Activated T-cell treated with anti-CD3 and anti-CD28 coated beads, Interleukin-2, amount 50 U/mL, for 4 hours (primary cell): ENCODE results near the gene ZNF26. TPM values are rescaled to one million over a fixed set of nuclear protein-coding genes. Genes with fewer than 3 reads are reported as not detected.
"Not testable (repeated sequence)": the region's sequence is repeated elsewhere in the genome, so short reads cannot be mapped to it uniquely, and the experiment has no call there.

ENCODE experiments used
- ATAC-seq, 2 donors: fragments of 200-7000 bp; cut with Tn5 transposase; one replicate each; pipeline ENCODE4 v1.10.0; 2021
- DNase-seq: peaks from one replicate; pipeline ENCODE4 v3.0.0-alpha.2; 2020
- H3K27me3 Mint-ChIP-seq: one replicate; pipeline ENCODE4 v1.8.0; 2021; ENCODE audit warnings: low read depth, mixed read lengths
- H3K36me3 Mint-ChIP-seq: one replicate; pipeline ENCODE4 v1.8.0; 2022; ENCODE audit warnings: mixed read lengths; ENCODE audit not compliant: insufficient read depth
- H3K4me1 Mint-ChIP-seq: one replicate; pipeline ENCODE4 v1.8.0; 2021; ENCODE audit warnings: low read depth, mixed read lengths
- H3K4me3 Mint-ChIP-seq: one replicate; pipeline ENCODE4 v1.8.0; 2021; ENCODE audit warnings: mild to moderate bottlenecking, moderate library complexity, mixed read lengths
- H3K9me3 Mint-ChIP-seq: one replicate; pipeline ENCODE4 v1.8.0; 2021; ENCODE audit warnings: mixed read lengths
- total RNA-seq, 3 donors: library from RNA; stranded (reverse); gene quantifications; one replicate each; pipeline ENCODE4 v1.2.1, GENCODE V29; 2021

ZNF26 gene
- total RNA-seq = 10 to 100 TPM; 19.4 to 30.2 (median 24.0) TPM

GRCh38 chr12:132986001-132986884 is at the start of gene ZNF26:
Gene ZNF26 (plus strand): TSS chr12:132986367. CDS start chr12:132986841, 474 bp downstream.
- Mint-ChIP-seq H3K27me3 (no peaks in the 10 kb centered on the region), H3K9me3 (peaks cover 20% of the 10 kb centered on the region), H3K36me3 (peaks cover 30% of the 10 kb centered on the region), H3K4me1 (peaks cover 33% of the 10 kb centered on the region), H3K4me3 (peak within 1 kb of the TSS; percentile 85)
- DNase-seq (peak; percentile 81), ATAC-seq (peak; percentile 98)

DNA sequence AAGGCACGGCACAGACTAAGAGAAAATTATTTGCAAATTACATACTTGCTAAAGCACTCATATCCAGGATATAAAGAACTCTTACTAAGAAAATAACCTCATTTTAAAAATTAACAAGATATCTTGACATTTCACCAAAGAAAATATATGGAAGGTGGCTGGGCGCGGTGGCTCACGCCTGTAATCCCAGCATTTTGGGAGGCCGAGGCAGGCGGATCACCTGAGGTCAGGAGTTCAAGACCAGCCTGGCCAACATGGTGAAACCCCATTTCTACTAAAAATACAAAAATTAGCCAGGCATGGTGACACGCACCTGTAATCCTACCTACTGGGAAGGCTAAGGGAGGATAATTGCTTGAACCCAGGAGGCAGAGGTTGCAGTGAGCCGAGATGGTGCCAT is 49.2 kb upstream of the ZNF26 start:
- not testable (repeated sequence) for H3K27me3 Mint-ChIP-seq, ATAC-seq, DNase-seq, H3K4me1 Mint-ChIP-seq, H3K4me3 Mint-ChIP-seq
- Mint-ChIP-seq H3K36me3 (peaks cover 35% of the 10 kb centered on the region), H3K9me3 (peaks cover 49% of the 10 kb centered on the region)

DNA sequence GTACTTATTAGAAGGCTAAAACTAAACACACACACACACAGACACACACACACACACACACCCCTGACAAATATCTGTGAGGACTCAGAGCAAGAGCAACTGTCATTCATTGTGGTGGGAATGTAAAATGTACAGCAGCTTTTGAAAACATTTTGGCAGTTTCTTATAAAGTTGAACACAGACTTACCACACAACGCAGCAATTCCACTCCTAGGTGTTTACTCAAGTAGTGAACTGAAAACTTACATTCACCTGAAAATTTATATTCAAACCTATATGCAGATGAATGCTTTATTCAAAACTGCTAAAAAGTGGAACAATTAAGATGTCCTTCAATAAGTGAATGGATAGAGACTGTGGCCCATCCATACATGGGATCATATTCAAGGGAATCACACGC is 48.7 kb upstream of the ZNF26 start:
- DNase-seq = no peak
- Mint-ChIP-seq H3K4me1 (no peaks in the 10 kb centered on the region), H3K36me3 (peaks cover 36% of the 10 kb centered on the region), H3K9me3 (peaks cover 47% of the 10 kb centered on the region), H3K27me3 (no peaks in the 10 kb centered on the region), H3K4me3 (no peak overlapping the region)
- ATAC-seq = no peak

DNA sequence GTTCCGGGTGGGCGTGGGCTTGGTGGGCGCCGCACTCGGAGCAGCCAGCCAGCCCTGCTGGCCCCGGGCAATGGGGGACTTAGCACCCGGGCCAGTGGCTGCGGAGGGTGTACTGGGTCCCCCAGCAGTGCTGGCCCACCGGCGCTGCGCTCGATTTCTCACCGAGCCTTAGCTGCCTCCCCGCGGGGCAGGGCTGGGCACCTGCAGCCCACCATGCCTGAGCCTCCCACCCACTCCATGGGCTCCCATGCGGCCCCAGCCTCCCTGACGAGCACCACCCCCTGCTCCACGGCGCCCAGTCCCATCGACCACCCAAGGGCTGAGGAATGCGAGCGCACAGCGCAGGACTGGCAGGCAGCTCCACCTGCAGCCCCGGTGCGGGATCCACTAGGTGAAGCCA is 47.4 kb upstream of the ZNF26 start:
- peaks cover 36% of the 10 kb centered on the region for H3K36me3 Mint-ChIP-seq
- DNase-seq, H3K27me3 Mint-ChIP-seq, H3K4me1 Mint-ChIP-seq, ATAC-seq, H3K4me3 Mint-ChIP-seq: not testable (repeated sequence)
- peaks cover 46% of the 10 kb centered on the region for H3K9me3 Mint-ChIP-seq

DNA sequence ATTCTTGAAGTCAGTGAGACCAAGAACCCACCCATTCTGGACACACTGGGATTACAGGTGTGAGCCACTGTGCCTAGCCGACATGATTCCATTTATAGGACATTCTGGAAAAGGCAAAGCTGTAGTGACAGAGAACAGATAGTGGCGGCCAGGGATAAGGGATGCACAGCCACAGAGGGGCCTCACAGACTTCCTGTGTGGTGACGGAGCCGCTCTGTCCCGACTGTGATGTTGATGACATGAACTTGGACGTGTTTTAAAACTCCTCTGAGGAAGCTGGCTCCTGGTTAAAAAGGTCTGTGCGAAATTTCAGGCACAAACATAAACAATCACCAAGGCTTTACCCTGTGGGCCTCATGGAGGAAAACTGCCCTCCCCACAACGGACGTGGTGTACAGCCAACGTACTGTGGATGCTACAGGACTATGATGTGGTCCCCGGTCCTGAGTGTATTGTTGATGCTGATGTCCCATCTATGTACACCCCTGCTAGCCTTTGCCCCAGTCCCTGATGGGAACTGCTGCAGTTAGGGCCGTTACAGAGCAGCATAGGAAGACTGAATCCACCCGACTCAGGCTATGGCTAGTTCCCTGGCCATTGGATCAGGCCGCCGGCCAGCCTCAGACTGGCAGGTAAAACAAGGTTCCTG is 46.0 kb upstream of the ZNF26 start:
- no peak overlapping the region for H3K4me3 Mint-ChIP-seq
- H3K27me3 Mint-ChIP-seq = no peaks in the 10 kb centered on the region
- no peak for ATAC-seq
- peaks cover 38% of the 10 kb centered on the region for H3K9me3 Mint-ChIP-seq
- DNase-seq = no peak
- peaks cover 42% of the 10 kb centered on the region for H3K36me3 Mint-ChIP-seq
- H3K4me1 Mint-ChIP-seq = no peaks in the 10 kb centered on the region

DNA sequence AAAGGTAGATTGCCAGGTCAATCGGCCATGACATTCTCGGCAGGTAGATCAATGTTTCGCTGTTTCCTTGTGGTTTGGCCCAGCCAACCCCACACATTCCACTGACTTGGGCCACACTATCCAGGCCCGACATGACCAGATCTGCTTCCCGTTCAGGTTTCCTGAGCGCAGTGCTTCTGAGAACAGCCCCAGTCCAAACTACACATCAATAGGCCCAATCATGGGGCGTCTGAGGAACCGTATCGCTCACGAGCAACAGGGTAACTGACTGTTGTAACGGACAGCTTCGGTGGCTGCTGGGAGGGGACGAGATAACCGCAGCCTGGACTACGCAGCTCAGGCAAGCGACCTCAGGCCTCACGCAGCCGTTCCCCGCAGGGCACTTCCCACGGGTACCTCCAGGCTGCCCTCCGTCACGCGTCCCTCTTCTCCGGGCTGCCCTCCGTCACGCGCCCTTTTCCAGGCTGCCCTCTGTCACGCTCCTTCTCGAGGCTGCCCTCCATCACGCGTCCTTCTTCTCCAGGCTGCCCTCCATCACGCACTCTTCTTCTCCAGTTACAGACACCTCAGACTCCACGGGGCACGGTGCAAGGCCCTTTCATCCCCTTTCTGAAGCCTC is 44.7 kb upstream of the ZNF26 start:
- DNase-seq = no peak
- Mint-ChIP-seq H3K36me3 (peaks cover 46% of the 10 kb centered on the region), H3K9me3 (peaks cover 39% of the 10 kb centered on the region), H3K27me3 (no peaks in the 10 kb centered on the region), H3K4me1 (no peaks in the 10 kb centered on the region), H3K4me3 (no peak overlapping the region)
- no peak for ATAC-seq

DNA sequence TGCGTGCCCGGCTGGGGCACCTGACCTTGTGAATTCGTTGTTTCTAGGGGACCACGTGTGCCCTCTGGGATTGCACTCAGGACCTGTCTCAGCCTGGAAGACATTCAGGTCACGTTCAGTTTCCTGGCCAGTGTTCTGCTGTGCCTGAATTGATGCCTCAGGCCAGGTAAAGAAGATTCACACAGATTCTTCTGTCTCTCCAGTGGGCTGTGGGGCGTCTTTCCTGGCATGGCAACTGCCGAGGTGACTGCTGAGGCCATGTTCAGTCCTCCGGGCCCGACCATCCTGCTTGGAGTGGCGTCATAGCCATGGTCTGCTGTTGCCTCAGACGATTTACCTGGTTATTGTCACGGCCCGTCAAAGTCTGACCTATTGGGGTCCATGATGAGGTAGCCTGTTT is 43.6 kb upstream of the ZNF26 start:
- H3K4me1 Mint-ChIP-seq = no peaks in the 10 kb centered on the region
- H3K27me3 Mint-ChIP-seq = no peaks in the 10 kb centered on the region
- H3K9me3 Mint-ChIP-seq = peaks cover 31% of the 10 kb centered on the region
- H3K36me3 Mint-ChIP-seq = peaks cover 46% of the 10 kb centered on the region
- no peak overlapping the region for H3K4me3 Mint-ChIP-seq
- DNase-seq = no peak
- ATAC-seq = no peak

GRCh38 chr12:132945806-132946205 is 40.4 kb upstream of the ZNF26 start:
- H3K4me1 Mint-ChIP-seq = no peaks in the 10 kb centered on the region
- H3K36me3 Mint-ChIP-seq = peaks cover 63% of the 10 kb centered on the region
- H3K27me3 Mint-ChIP-seq = no peaks in the 10 kb centered on the region
- H3K4me3 Mint-ChIP-seq = no peak overlapping the region
- DNase-seq = no peak
- ATAC-seq = no peak
- H3K9me3 Mint-ChIP-seq = peaks cover 39% of the 10 kb centered on the region

- ATAC-seq = no peak
- DNase-seq = no peak
- Mint-ChIP-seq H3K9me3 (peaks cover 34% of the 10 kb centered on the region), H3K36me3 (peaks cover 57% of the 10 kb centered on the region), H3K4me1 (no peaks in the 10 kb centered on the region), H3K27me3 (no peaks in the 10 kb centered on the region), H3K4me3 (no peak overlapping the region)
Measured at GRCh38 chr12:132946246-132946820, 39.8 kb upstream of the ZNF26 start.

- Mint-ChIP-seq H3K36me3 (peaks cover 51% of the 10 kb centered on the region), H3K4me1 (peaks cover 1% of the 10 kb centered on the region), H3K9me3 (peaks cover 24% of the 10 kb centered on the region), H3K27me3 (no peaks in the 10 kb centered on the region), H3K4me3 (no peak overlapping the region)
- DNase-seq (no peak), ATAC-seq (no peak)
Measured at GRCh38 chr12:132948146-132949066, 37.8 kb upstream of the ZNF26 start.

- Mint-ChIP-seq H3K4me3 (no peak overlapping the region), H3K36me3 (peaks cover 43% of the 10 kb centered on the region)
Measured at GRCh38 chr12:132949936-132950837, 36.0 kb upstream of the ZNF26 start.

GRCh38 chr12:132950844-132951535 is 35.2 kb upstream of the ZNF26 start:
- H3K27me3 Mint-ChIP-seq = no peaks in the 10 kb centered on the region
- peaks cover 21% of the 10 kb centered on the region for H3K9me3 Mint-ChIP-seq
- H3K4me3 Mint-ChIP-seq = no peak overlapping the region
- no peak for DNase-seq
- H3K4me1 Mint-ChIP-seq = peaks cover 19% of the 10 kb centered on the region
- peaks cover 37% of the 10 kb centered on the region for H3K36me3 Mint-ChIP-seq
- no peak for ATAC-seq

More at GRCh38 chr12:132949936-132950837, 36.0 kb upstream of the ZNF26 start:
- ATAC-seq (no peak), DNase-seq (no peak)
- H3K9me3 Mint-ChIP-seq = peaks cover 26% of the 10 kb centered on the region
- peaks cover 14% of the 10 kb centered on the region for H3K4me1 Mint-ChIP-seq
- H3K27me3 Mint-ChIP-seq = no peaks in the 10 kb centered on the region
